ENCODE data around the gene LDLRAP1. TPM values are rescaled to one million over a fixed set of nuclear protein-coding genes. Genes with fewer than 3 reads are reported as not detected.

The LDLRAP1 gene
- total RNA-seq, 1 experiment from 2014 or later = 26.0 TPM

DNA sequence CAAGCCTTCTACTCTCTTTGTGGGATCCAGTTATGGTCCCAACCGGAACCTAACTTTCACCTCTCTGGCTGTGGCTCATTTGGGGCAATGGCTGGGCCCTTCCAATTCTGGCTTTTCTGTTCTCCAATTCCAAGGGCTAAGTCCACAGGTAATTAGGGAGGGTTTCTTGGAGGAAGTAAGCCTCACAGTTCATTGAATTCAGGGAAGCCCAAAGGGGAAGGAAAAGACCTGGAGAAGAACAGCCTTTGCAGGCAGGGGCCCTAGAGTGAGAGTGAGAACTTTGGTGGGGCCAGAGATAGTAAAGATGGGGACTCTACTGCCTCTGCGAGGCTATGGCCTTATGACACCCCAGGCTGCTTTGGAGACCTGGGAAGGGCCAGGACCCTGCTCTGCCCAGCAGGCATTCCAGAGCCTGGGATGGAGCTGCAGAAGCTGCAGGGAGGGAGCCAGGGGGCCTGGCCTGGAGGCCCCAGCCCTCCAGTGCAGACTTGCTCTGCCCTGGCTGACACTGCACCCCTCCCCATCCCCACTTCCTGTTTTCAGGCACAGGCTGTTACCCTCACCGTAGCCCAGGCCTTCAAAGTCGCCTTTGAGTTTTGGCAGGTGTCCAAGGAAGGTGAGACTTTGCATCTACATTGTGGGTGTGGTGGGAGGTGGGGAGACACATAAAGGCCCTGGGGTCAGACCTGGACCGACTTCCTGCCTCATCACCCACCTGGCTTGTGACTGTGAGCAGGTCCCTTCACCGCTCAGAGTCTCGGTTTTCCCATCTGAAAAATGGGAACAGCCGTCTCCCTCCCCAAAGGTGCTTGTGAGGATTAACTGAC, 18.9 kb downstream of the LDLRAP1 start (continued):
- TF ChIP-seq POLR2A (IDR thresholded peaks at IDR 0.05; ENCODE audit: borderline replicate concordance, extremely low read depth, insufficient read depth, insufficient read length) = no peak
- TF ChIP-seq EZH2 (IDR thresholded peaks at IDR 0.05) = no peak
- no peak for TF ChIP-seq CEBPB (IDR thresholded peaks at IDR 0.05; ENCODE audit: low read depth)
- TF ChIP-seq, protein P1, sequence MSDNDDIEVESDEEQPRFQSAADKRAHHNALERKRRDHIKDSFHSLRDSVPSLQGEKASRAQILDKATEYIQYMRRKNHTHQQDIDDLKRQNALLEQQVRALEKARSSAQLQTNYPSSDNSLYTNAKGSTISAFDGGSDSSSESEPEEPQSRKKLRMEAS (IDR thresholded peaks at IDR 0.05) = no peak
- TF ChIP-seq JUND (IDR thresholded peaks at IDR 0.05) = no peak

DNA sequence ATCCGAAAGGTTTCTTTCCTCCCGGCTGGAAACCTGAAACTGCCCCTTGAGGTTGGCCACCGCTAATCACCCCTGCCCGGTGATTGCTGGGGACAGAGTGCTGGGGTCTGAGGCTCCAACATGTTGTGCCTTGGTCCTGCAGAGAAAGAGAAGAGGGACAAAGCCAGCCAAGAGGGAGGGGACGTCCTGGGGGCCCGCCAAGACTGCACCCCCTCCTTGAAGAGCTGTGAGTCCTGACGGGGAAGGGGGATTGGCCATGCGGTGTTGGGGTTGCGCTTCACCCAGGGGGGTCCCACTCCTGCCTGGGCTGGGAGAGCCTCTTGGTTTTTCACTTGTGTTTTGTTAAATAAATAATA, 19.5 kb downstream of the LDLRAP1 start:
- DNase-seq (ENCODE audit: low read depth, low spot score) (no peak), ATAC-seq (no peak)
- CTCF ChIA-PET = no interaction called here
- Histone ChIP-seq H2AFZ (ENCODE audit: low read depth, low read length, poor library complexity, severe bottlenecking) (no peak overlapping the region), H3K27me3 (ENCODE audit: insufficient read depth, low read length) (no peaks in the 10 kb centered on the region), H3K9me2 (ENCODE audit: insufficient read depth) (no peaks in the 10 kb centered on the region), H3K4me3 (replicated peaks in 1 of 2; ENCODE audit: low read depth in 1 of 2, low read length in 2 of 2) (no peak overlapping the region), H4K20me1 (ENCODE audit: insufficient read depth) (no peaks in the 10 kb centered on the region), H3K27ac (ENCODE audit: low read depth, low read length) (no peak overlapping the region), H3K4me2 (ENCODE audit: low read length) (no peak overlapping the region), H3K79me2 (ENCODE audit: insufficient read depth, low read length) (no peaks in the 10 kb centered on the region), H3K9ac (ENCODE audit: low read length) (no peak overlapping the region), H3K36me3 (ENCODE audit: control insufficient read depth in 1 of 2, insufficient read depth in 2 of 2, low read length in 2 of 2) (peaks cover 5 to 11% of the 10 kb centered on the region in 2 experiments; a peak in 2 of 4 replicates), H3K9me3 (ENCODE audit: control insufficient read depth in 1 of 2, insufficient read depth in 1 of 2, low read depth in 1 of 2, low read length in 2 of 2) (no peaks in the 10 kb centered on the region), H3K4me1 (ENCODE audit: control insufficient read depth in 1 of 2, insufficient read depth in 2 of 2, low read length in 2 of 2) (peaks cover 21 to 26% of the 10 kb centered on the region in 2 experiments)
- RAD21 ChIA-PET (ENCODE audit: low non-redundant PET in 1 of 2, low total read pairs in 2 of 2, uncharacterized antibody in 2 of 2, unreplicated experiment in 2 of 2) = no interaction called here
- TF ChIP-seq, protein P1 (IDR thresholded peaks at IDR 0.05) = no peak
- TF ChIP-seq RAD21 (IDR thresholded peaks at IDR 0.05; ENCODE audit: low read depth) = no peak
- TF ChIP-seq, protein P2, sequence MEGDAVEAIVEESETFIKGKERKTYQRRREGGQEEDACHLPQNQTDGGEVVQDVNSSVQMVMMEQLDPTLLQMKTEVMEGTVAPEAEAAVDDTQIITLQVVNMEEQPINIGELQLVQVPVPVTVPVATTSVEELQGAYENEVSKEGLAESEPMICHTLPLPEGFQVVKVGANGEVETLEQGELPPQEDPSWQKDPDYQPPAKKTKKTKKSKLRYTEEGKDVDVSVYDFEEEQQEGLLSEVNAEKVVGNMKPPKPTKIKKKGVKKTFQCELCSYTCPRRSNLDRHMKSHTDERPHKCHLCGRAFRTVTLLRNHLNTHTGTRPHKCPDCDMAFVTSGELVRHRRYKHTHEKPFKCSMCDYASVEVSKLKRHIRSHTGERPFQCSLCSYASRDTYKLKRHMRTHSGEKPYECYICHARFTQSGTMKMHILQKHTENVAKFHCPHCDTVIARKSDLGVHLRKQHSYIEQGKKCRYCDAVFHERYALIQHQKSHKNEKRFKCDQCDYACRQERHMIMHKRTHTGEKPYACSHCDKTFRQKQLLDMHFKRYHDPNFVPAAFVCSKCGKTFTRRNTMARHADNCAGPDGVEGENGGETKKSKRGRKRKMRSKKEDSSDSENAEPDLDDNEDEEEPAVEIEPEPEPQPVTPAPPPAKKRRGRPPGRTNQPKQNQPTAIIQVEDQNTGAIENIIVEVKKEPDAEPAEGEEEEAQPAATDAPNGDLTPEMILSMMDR (IDR thresholded peaks at IDR 0.05 in 2 of 3, conservative IDR thresholded peaks at IDR 0.05 in 1 of 3; ENCODE audit: borderline replicate concordance in 1 of 3, insufficient read depth in 1 of 3, low read depth in 2 of 3, low read length in 2 of 3) = no peak
- POLR2A ChIA-PET = no interaction called here
- intact Hi-C loops (cut with micrococcal nuclease) = no loop called here
- no TSS peak for BruUV-seq (replicated peaks)

All from HCT116 (cell line).